Hindlimb muscle (tissue), 1 donor: Measurements from ENCODE around the gene ATP2B2. TPM values are rescaled to one million over a fixed set of nuclear protein-coding genes. Genes with fewer than 3 reads are reported as not detected.

Experiments
- DNase-seq: peaks from one replicate; pipeline ENCODE4 v3.0.0-alpha.2; 2013
- polyA plus RNA-seq: library from polyadenylated mRNA; unstranded; fragments of 120-200 nt; gene quantifications from one replicate; pipeline ENCODE4 v1.2.1, GENCODE V29; 2013; ENCODE audit not compliant: insufficient read length

The ATP2B2 gene
- polyA plus RNA-seq, 1 donor: 7.1 TPM

DNA sequence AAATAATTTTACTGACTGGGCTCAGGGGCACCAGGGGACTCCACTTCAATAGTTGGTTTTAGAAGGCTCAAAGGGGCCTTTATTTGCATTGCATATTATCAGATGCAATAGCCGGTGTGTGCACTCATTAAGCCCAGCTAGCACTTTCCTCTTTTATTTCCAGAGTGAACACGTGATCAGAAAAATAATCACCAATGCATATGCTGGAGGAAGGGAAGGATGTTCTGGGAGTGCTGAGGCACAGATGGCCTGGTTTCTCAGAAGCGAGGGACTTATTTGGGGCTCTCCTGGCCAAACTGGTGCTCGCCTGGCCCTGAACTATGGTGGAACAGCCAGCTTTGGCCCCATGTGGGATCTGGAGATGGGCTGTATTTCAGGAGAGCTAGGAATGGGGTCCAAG is 124.0 kb downstream of the ATP2B2 start:
- no peak for DNase-seq

DNA sequence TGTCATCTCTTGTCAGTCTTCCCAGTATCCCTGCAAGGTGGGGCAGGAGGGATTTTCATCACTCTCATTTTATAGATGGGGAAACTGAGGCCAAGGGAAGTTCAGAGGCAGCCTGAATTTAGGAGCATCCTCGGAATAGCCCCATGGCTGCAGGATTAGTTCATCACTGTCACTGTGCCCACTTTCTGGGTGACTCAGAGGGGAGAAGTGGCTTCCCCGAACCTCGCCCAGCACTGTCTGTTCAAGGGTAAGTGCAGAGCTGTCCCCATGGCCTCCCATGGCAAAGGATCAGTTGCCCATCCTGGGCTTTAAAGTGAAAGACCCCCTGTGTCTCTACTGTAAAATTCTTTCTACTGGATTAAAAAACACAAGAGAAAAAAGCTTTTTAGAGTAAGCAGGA is 124.5 kb downstream of the ATP2B2 start:
- DNase-seq: no peak

DNA sequence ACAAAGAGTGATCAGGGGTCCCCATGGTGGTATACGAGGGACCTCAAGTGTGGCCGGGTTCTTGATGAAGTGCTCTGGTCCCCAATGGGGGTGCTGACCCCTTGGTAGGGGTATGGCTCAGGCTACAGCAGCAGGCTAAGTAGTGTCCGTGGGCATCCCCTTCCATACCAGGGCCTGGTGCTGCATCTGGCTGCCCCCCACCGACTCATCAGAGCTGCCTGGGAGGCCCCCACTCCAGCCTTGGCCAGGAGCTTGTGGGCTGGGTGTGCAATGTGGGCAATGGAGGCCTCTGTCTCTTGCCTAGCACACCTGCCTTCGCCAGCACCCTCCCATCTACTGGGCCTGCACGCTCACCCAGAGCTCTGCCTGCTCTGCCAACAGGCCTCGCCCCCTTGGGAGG is 125.4 kb downstream of the ATP2B2 start:
- no peak for DNase-seq

DNA sequence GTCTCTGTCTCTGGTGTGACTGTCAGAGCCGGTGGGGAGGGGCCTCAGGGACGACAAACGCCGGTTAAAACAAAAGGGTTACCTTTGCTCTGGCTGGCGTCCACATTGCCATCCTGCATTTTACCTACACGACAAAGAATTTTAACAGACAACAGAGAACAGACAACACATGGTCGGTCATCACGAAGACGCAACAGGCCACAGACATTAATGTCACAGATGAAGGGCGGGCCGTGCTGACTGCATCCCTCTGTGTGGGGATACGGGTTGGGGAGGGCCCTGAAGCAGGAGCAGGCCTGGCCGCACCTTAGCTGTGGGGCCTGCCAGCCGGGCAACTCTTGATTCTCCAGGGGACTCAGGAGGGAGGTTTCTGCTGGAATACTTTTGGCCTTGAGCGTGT is 126.2 kb downstream of the ATP2B2 start:
- no peak for DNase-seq

DNA sequence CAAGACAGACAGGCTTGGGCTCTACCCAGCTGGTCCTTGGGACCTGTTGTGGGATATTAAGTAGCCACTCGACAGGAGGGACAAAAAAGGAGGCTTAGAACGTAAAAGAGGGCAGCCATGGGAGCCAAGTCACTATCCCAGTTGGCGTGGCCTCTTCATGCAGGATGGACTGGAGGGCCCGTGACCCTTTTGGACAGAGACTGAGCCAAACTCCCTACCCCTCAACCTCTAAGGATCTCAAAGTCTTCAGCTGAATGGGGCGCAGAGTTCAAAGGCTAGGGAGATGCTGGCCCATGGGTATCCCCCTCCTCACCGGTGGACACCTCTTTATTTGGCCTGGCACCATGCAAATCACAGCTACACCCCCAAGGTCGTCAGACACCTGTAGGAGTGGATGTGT is 126.6 kb downstream of the ATP2B2 start:
- DNase-seq: no peak

DNA sequence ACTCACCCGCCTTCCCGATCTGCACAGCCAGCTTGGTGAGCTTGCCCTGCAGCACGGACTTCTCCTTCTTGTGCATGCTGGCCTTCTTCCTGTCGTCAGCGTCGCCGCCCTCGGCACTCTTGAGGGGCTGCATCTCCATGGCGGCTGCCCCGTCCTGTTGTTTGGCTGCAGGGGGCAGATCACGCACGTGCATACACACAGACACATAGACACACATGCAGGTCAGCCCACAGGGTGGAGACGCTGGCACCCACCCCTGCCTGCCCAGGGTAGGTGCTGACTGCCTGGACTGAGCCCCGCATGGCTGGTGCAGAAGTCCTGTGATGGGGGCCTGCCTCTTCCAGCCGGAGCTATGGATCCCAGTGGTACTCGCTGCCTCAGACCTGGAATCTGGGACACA is 127.1 kb downstream of the ATP2B2 start:
- no peak for DNase-seq

DNA sequence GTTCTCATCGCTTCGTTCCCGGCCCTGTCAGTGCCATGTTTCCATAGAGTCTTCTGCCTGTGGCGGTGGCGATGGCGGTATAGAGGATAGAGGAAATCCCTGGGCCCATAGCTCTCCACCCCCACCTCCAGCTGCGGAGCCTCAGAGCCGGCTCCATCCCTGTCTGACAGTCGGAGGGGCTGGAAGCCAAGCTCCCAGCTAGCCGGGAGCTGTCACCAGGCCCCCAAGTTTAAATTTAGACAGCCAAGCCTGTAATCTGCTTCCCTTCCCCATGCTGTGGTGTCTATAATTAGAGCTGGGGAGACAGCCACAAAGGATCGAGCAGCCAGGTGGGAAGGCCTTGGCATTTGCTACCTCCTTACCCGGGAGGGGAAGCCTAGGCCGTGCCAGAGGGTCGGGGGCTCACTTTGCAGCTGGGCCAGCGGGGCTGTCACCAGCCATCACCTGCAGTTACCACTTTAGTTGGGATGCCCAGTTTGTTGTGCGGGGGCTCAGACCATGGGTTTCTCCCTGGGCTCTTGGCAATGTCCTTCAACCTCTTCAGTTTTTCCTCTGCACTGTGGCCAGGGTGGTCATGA is 128.1 kb downstream of the ATP2B2 start:
- no peak for DNase-seq

DNA sequence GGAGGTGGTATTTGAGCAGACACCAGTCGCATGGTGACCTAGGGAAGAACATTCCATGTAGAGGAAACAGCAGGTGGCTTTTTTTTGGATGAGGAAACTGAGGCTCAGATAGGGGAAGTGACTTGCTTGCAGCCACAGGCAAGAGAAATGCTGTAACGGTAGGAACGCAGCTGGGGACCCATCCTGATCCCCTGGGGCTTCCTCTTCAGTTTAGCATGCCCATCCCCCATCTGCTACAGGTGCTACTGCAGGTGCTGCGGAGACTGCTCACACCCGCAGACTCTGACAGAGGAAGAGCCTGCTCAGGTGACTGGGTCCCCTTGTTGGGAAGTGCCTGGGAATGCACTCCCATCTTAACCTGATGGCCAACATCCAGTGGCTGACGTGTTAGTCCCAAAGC is 129.0 kb downstream of the ATP2B2 start:
- no peak for DNase-seq

DNA sequence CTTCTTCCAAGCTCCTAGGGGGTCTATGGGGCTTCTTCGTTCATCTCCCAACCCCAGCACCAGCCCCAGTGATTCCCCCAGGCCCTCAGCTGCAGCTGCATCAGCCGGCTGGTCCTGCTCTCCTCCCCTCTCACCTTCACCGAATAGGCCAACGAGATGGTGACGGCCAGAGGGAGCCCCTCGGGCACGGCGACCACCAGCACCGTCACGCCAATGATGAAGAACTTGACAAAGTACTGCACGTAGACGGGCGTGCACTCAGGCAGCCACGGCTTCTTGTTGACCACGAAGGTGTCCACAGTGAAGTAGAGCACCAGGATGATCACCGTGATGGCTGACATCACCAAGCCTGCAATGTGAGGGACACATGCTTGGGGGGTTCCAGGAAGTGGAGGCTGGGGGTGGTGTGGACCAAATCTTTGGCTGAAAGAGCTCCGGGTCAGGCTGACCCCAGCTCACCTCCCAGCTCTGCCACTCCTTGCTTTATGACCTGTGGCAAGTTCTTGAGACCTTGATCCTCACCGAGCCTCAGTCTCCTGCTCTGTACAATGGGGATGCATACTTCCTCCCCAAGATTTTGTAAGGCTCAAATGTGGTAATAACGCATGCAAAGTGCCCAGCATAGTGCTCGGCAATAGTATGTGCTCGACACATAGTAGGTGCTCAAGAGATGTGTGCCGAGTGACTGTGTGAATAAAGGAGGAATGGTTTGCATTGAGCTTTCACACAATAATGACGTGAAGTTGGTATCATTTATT is 129.9 kb downstream of the ATP2B2 start:
- no peak for DNase-seq

DNA sequence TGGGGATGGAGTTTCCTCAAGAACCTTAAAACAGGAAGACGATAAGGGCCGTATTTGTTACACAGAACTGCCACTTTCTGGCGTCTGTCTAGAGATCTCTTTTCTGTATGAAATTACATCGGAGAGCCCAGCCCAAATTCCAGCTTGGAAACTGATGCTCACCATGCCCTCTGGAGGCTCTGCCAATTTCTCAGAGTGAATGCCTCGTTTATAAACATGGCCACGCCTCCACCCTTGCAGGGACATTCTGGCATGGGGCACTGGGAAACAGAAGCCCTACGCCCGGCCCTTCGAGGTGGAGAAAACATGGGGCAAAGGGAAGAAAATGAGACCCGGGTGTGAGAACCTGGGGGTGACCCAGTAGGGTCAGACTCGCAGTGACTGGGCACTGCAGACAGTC is 131.1 kb downstream of the ATP2B2 start:
- DNase-seq: no peak

DNA sequence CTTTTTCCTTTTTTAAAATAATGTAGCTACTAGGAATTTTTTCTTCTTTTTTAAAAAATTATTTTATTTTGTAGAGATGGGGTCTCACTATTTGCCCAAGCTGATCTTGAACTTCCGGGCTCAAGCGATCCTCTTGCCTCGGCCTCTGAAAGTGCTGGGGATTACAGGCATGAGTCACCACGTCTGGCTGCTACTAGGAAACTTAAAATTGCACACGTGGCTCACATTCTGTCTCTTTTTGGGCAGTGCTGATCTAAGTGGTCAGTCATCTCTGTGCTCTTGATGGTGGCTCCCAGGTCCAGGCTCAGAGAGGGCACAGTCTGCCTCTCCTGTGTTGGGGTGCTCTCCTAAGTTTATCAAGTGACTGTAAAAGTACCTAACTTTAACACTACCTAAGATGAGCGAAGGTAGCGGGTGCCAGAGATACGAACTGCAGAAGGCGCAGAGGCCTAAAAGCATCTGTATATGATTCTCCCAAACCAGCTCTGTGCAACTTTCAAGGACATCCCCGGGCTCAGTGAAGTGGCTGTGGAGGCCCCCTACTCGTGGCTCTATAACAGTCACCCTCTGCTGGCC is 131.6 kb downstream of the ATP2B2 start:
- DNase-seq: no peak

DNA sequence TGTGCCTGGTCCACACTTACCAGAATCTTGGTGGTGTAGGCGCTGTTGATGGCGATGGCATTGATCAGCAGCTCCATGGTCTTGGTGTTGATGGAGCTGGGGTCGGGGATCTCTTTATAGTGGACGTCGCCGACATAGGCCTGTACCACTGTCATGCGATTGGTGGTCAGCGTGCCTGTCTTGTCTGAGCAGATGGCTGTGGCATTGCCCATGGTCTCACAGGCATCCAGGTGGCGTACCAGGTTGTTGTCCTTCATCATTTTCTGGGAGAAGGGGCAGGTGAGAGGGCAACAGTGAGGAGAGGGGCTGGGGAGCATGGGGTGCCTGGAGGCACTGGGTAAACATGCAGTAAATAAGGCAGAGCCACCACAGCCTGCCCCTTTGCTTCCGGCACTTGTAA is 133.6 kb downstream of the ATP2B2 start:
- DNase-seq: no peak

DNA sequence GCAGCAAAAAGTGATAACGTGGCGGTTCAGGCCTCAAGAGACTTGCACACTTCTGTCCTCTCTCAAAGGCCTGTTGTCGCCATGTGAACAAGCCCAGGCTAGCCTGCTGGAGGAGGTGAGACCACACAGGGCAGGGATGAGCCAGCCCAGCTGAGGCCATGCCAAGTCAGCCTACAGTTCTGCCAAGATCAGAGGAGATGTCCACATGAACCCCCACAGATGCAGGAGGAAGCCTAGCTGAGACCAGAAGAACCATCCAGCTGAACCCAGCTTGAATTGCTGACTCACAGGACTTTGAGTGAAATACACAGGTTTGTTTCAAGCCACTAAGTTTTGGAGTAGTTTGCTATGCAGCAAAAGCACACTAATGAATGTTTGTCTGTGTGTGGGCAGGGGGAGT is 134.2 kb downstream of the ATP2B2 start:
- DNase-seq: no peak

DNA sequence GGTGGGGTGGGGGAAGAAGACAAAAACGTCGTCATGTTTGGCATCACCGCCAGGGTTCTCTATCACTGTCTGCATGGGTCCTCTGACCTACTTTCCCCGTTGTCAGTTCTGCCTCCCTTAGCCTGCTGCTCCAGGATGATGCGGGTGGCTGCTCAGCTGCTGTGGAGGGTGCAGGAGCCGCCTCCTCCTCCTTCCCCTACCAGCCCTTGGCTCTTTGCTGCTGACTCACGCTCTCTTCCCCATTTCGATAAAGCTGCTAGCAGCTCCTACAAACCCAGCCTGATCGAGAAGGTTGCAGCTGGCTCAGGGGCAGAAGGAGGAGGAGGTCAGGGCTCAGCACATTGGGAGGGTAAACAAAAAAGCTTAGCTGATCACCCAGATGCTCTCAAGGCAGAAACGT is 135.0 kb downstream of the ATP2B2 start:
- DNase-seq: no peak

DNA sequence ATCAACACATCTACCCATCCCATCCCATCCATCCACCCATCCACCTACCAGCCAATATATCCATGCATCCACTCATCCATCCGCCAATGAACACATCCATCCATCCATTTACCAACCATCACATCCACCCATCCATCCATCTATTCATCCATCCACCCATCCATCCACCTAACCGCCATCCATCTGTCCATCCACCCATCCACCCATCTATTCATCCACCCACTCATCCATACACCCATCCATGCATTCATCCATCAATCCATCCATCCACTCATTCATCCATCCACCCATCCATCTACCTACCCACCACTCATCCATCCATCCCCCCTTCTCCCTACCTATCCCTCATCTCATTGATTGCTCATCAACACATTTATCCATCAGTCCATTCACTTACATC is 136.9 kb downstream of the ATP2B2 start:
- no peak for DNase-seq

DNA sequence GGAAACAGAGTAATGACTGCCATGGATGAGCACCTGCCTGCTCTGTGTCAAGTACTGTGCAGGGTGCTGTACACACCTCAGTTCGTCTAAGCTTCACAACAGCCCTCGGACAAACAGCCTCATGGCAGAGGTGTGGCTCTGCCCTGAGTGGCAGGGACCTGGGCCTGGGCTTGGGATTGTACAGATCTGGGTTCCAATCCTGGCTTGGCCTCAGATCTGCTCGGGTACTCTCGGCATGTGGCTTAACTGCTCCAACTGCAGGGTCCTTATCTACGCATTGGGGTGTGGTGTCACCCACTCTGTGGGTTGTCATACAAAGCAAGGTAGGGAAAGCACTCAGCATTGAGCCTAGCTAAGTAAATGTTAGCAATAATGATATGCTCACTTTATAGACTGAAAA is 137.9 kb downstream of the ATP2B2 start:
- DNase-seq: no peak

DNA sequence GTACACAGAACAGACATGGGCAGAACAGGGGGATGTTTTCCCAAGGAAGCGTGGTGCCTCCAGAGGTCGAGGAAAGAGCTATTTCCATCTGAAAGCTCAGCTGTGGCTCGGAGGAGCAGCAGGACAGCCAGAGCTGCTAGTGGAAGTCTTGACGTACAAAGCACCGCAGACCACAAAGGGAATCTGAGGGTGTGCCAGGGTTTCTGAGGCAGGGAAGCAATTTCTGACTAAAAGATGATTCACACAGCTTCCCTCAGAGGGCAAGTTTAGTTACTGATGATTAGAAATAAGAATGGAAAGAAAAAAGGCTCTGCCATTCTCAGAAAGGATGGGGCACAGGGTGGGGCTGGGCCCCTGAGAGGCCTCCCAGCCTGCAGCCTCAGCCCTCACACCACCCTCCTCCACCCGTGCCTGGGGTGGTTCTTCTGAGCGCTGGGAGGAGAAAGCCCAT is 138.7 kb downstream of the ATP2B2 start:
- DNase-seq: no peak

DNA sequence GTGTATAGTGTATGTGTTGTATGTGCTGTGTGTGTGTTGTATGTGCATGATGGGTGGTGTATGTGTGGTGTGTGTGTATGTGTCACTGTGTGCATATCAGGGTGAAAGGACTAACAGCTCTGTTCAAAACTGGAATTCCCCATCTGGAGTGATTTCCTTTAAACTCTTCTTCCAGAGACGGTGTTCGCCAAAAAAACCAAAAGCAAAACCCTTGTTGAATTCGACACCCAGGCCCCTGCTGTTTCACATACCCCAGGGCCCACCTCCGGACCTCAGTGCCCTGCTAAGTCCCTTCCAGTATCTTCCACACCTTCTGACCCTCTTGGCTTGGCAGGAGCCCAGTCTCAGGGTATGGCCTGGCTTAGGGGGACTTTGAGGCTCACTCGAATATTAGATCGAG is 139.6 kb downstream of the ATP2B2 start:
- DNase-seq: no peak

DNA sequence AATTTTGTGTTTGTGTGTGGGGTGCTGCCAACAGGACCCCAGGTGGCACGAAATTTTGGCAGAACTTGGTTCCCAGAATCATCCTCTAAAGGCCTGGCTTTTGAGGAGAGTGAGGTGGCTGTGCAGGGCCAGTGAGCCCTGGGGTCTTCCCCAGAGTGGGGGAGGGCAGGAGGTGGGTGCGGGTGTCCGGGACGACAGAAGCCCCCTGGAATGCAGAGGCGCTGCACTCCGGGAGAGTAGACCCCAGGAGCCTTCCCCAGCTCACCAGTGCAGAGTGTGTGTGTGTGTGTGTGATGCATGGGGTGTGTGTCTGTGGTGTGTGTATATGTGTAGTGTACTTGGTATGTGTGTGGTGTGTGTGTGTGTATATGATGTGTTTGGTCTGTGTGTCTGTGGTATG is 140.1 kb downstream of the ATP2B2 start:
- no peak for DNase-seq

DNA sequence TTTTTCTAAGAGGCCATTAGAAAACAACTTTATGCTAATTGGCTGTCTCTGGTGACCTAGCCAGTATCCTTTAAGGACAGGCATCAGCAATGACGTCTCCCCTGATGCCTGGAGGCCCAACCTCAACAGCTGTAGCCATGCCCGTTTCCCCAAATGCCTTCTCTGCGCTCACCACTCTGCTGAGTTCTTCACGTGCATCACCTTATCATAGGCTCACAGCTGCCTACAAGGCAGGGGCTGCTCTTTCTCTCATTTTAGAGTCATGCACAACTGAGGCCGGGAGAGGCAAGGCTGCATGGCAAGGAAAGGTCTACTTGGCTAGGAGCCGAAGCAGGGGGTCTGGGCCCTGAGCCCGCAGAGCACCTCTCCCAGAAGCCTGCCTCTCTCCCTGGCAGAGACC is 140.6 kb downstream of the ATP2B2 start:
- no peak for DNase-seq

DNA sequence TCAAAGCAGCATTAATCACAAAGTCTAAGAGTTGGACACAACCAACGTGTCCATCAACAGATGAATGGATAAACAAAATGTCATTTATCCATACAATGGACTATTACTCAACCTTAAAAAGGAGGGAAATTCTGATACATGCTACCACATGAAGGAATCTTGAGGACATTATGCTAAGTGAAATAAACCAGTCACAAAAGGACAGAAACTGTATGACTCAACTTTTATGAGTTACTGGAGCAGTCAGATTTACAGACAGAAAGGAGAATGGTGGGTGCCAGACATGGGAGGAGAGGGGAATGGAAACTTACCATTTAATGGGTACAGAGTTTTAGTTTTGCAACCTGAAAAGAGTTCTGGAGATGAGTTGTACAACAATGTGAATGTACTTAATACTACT is 141.5 kb downstream of the ATP2B2 start:
- no peak for DNase-seq

DNA sequence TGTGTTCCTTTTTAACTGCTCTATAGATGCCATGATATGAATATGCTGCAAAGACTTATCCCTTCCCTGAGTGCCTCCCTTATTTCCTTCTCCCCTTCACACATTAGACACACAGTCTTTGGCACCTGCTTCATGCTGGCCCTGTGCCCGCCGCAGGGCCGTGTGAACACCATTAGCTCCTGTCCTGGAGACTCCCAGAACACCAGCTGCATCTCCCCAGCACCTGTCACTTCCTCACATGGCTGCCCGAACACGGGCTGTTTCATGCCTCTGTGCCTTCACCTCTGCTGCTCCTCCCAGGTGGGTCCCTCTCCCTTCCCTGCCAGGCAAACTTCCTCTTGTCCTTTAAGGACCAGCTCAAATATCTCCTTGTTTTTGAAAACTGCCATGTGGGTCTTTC is 144.0 kb downstream of the ATP2B2 start:
- DNase-seq: no peak

DNA sequence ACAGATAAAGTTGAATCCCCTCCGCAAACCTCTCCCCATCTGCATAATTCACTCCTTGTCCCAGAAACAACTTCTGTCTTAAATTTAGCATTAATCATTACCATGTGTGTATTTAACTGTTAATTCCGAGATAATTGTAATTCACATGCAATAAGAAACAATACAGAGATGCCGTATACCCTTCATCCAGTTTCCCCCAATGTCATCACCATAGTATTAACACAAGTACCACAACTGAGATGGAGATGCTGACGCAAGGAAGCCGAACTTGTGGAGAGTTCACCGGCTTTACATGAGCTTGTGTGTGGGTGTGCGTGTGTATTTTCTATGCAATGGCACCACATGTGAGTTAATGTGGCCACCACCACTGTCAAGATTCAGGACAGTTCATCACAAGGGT is 144.9 kb downstream of the ATP2B2 start:
- DNase-seq: no peak

DNA sequence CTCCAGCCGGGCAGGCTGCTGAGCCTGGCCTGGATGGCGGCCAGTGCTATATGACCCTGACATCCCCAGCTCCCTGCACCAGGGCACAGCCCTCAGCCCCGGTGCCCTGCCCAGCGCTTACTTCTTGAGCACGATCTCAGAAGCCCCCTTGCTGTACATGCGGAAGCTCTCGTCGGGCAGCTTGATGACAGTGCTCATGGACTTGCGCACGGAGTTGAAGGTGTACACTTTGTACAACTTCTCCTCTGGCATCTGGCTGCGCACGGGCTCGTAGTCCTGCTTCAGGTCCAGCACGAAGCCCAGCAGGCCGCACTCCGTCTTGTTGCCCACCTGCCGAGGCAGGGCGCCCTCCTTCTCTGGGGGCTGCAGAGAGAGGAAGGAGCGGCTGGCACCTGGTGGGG is 145.6 kb downstream of the ATP2B2 start:
- DNase-seq: no peak
